WTC11 (cell line): Measurements from ENCODE around the gene LARP1B. TPM values are rescaled to one million over a fixed set of nuclear protein-coding genes. Genes with fewer than 3 reads are reported as not detected.

Experiments used
- ATAC-seq: fragments of 200-7000 bp; cut with Tn5 transposase; 2 replicates; pipeline ENCODE4 v1.10.0; 2021; ENCODE audit warnings: mild to moderate bottlenecking, moderate library complexity
- CTCF ChIA-PET: fragments of 300-600 bp; sonication (Branson Sonifier 250); formaldehyde crosslinking; loops from one replicate; lab custom pipeline; 2021; ENCODE audit warnings: antibody characterized with exemption; lab: Charles Lee
- POLR2A ChIA-PET: fragments of 350-600 bp; sonication (Branson Sonifier 250); formaldehyde crosslinking; loops from one replicate; lab custom pipeline; 2021; ENCODE audit warnings: antibody characterized with exemption; lab: Charles Lee
- DNase-seq: peaks from one replicate; pipeline ENCODE4 v3.0.0; 2021; ENCODE audit warnings: low spot score
- H3K27ac Mint-ChIP-seq: 2 replicates; pipeline ENCODE4 v1.8.0; 2021; ENCODE audit warnings: mixed read lengths
- H3K27me3 Mint-ChIP-seq: 2 replicates; pipeline ENCODE4 v1.8.0; 2021; ENCODE audit warnings: low read depth, mild to moderate bottlenecking, moderate library complexity, mixed read lengths
- H3K36me3 Mint-ChIP-seq: 2 replicates; pipeline ENCODE4 v1.8.0; 2021; ENCODE audit warnings: mixed read lengths
- H3K4me1 Mint-ChIP-seq: 2 replicates; pipeline ENCODE4 v1.8.0; 2022; ENCODE audit warnings: mixed read lengths
- H3K4me3 Mint-ChIP-seq: 2 replicates; pipeline ENCODE4 v1.8.0; 2021; ENCODE audit warnings: mild to moderate bottlenecking, moderate library complexity, mixed read lengths
- H3K9me3 Mint-ChIP-seq: 2 replicates; pipeline ENCODE4 v1.8.0; 2021; ENCODE audit warnings: mixed read lengths
- CREB1 ChIP-seq: sonication (generic); formaldehyde crosslinking; IDR thresholded peaks from 2 replicates; pipeline ENCODE4 v1.8.0; 2023; ENCODE audit warnings: mild to moderate bottlenecking, missing genetic modification reagents
- FOXJ3 ChIP-seq: sonication (generic); formaldehyde crosslinking; IDR thresholded peaks from 2 replicates; pipeline ENCODE4 v1.9.0; 2021; ENCODE audit warnings: missing genetic modification reagents, mild to moderate bottlenecking, borderline replicate concordance
- GABPB1 ChIP-seq: sonication (generic); formaldehyde crosslinking; IDR thresholded peaks from 2 replicates; pipeline ENCODE4 v1.8.1; 2023; ENCODE audit warnings: mild to moderate bottlenecking, missing genetic modification reagents
- NR1H2 ChIP-seq: sonication (generic); formaldehyde crosslinking; IDR thresholded peaks from 2 replicates; pipeline ENCODE4 v1.9.0; 2021; ENCODE audit warnings: mild to moderate bottlenecking, moderate library complexity, missing genetic modification reagents
- NR3C1 ChIP-seq: sonication (generic); formaldehyde crosslinking; conservative IDR thresholded peaks from 2 replicates; pipeline ENCODE4 v1.8.1; 2023; ENCODE audit warnings: low read depth, mild to moderate bottlenecking, missing genetic modification reagents
- RORB ChIP-seq: fragments of 250-450 bp; sonication (Bioruptor Pico); IDR thresholded peaks from 2 replicates; pipeline ENCODE4 v1.9.0; 2021; ENCODE audit warnings: mild to moderate bottlenecking
- TCF7 ChIP-seq: sonication (generic); formaldehyde crosslinking; IDR thresholded peaks from 2 replicates; pipeline ENCODE4 v1.8.0; 2022; ENCODE audit warnings: mild to moderate bottlenecking, low read depth, missing genetic modification reagents, moderate library complexity
- ZNF121 ChIP-seq: sonication (generic); formaldehyde crosslinking; IDR thresholded peaks from 2 replicates; pipeline ENCODE4 v1.8.0; 2023; ENCODE audit warnings: missing genetic modification reagents
- ZNF232 ChIP-seq: sonication (generic); formaldehyde crosslinking; IDR thresholded peaks from 2 replicates; pipeline ENCODE4 v1.8.0; 2022; ENCODE audit warnings: mild to moderate bottlenecking, missing genetic modification reagents
- total RNA-seq: library from RNA; stranded (reverse); gene quantifications from 3 replicates; pipeline ENCODE4 v1.2.3, GENCODE V29; 2021
- TF ChIP-seq, protein P1 (sequence below): sonication (generic); formaldehyde crosslinking; IDR thresholded peaks from 2 replicates; pipeline ENCODE4 v1.8.1; 2022; ENCODE audit warnings: missing genetic modification reagents, borderline replicate concordance
- TF ChIP-seq, protein P2 (sequence below): sonication (generic); formaldehyde crosslinking; IDR thresholded peaks from 2 replicates; pipeline ENCODE4 v1.8.1; 2022; ENCODE audit warnings: low read depth, mild to moderate bottlenecking, moderate library complexity, missing genetic modification reagents, borderline replicate concordance
- TF ChIP-seq, protein P3 (sequence below): fragments of 250-450 bp; sonication (Bioruptor Pico); conservative IDR thresholded peaks from 2 replicates; pipeline ENCODE4 v1.9.0; 2021; ENCODE audit warnings: mild to moderate bottlenecking
- TF ChIP-seq, protein P4 (sequence below): fragments of 200-600 bp; IDR thresholded peaks from 2 replicates; pipeline ENCODE4 v1.8.0; 2022; ENCODE audit warnings: antibody characterized with exemption
- TF ChIP-seq, protein P5 (sequence below): sonication (generic); formaldehyde crosslinking; IDR thresholded peaks from 2 replicates; pipeline ENCODE4 v1.8.0; 2022; ENCODE audit warnings: missing genetic modification reagents

Gene LARP1B
- total RNA-seq, 1 experiment from 2014 or later: 35.6 TPM

DNA sequence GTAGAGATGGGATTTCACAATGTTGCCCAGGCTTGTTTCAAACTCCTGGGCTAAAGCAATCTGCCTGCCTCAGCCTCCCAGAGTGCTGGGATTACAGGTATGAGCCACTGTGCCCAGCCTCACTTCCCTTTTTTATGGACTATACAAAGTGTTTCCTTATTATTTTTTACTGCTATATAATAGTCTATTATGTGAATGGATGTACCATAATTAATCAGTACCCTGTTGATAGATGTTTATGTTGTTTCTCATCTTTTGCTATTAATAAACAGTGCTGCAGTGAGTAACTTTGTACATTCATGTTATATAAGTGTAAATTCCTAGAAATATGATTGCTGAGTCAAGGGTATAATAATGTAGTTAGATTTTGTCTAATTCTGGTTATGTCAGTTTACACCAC is 35.8 kb upstream of the LARP1B start:
- Mint-ChIP-seq H3K4me1 (no peaks in the 10 kb centered on the region), H3K36me3 (peaks cover 36% of the 10 kb centered on the region)
- CTCF ChIA-PET: no interaction called here

DNA sequence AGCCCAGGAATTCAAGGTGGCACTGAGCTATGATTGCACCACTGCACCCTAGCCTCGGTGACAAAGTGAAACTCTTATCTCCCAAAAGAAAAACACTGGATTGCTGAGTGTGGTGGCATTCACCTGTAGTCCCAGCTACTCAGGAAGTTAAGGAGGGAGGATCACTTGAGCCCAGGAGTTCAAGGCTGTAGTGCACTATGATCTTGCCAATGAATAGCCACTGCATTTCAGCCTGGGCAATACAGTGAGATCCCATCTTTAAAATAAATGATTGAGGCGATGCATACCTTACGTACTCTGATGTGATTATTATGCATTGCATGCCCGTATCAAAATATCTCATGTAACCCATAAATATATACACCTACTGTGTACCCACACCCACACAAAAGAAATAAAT is 31.2 kb upstream of the LARP1B start:
- H3K36me3 Mint-ChIP-seq: peaks cover 23% of the 10 kb centered on the region
- CTCF ChIA-PET: no interaction called here
- POLR2A ChIA-PET: no interaction called here
- H3K27ac Mint-ChIP-seq: no peak overlapping the region
- peaks cover 5% of the 10 kb centered on the region for H3K9me3 Mint-ChIP-seq
- DNase-seq (no peak), ATAC-seq (no peak)
- H3K4me3 Mint-ChIP-seq: no peak overlapping the region
- no peaks in the 10 kb centered on the region for H3K4me1 Mint-ChIP-seq
- H3K27me3 Mint-ChIP-seq: no peaks in the 10 kb centered on the region
- peak; percentile 84; the same call in 1 of the 2 replicates for TF ChIP-seq ZNF121
- TF ChIP-seq NR1H2 (CRISPR knock-in tag): no peak

More for the DNA sequence above, 35.8 kb upstream of the LARP1B start:
- POLR2A ChIA-PET: no interaction called here
- H3K27ac Mint-ChIP-seq: no peak overlapping the region
- H3K27me3 Mint-ChIP-seq: no peaks in the 10 kb centered on the region; the same call in 1 of the 2 replicates
- no peak for ATAC-seq
- no peak overlapping the region for H3K4me3 Mint-ChIP-seq
- no peak for DNase-seq
- TF ChIP-seq, protein P1, sequence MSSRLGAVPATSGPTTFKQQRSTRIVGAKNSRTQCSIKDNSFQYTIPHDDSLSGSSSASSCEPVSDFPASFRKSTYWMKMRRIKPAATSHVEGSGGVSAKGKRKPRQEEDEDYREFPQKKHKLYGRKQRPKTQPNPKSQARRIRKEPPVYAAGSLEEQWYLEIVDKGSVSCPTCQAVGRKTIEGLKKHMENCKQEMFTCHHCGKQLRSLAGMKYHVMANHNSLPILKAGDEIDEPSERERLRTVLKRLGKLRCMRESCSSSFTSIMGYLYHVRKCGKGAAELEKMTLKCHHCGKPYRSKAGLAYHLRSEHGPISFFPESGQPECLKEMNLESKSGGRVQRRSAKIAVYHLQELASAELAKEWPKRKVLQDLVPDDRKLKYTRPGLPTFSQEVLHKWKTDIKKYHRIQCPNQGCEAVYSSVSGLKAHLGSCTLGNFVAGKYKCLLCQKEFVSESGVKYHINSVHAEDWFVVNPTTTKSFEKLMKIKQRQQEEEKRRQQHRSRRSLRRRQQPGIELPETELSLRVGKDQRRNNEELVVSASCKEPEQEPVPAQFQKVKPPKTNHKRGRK: no peak
- TF ChIP-seq CREB1: no peak
- peaks cover 5% of the 10 kb centered on the region for H3K9me3 Mint-ChIP-seq

DNA sequence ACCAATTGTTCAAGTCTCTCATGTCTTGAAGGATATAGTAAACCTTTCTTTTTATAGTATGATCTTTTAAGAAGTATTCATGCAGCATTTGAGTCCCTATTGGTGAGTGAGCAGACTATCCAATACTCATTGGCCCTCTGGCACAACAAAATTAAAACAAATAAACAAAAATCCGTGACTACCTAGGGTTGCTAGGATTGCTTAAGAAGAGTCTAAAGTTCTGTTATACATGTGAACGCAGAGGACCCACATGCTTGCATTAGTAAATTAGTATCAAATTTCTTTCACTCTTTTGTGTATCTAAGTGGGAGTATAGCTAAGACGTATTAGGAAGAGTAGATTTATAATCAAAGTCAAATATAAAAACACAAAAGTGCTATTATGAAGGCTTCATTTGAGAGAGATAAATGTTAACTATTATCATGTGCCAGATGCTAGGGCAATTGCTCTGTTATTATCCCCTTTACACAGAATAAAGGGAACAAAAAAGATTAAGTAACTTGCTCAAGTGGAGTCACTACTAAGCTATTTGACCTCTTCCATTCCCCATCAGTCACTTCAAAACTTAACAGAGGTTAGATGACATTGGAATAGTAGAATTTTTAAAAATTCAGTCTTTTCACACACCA is 29.2 kb upstream of the LARP1B start:
- no peak for DNase-seq
- H3K4me3 Mint-ChIP-seq: no peak overlapping the region
- CTCF ChIA-PET: interaction anchor here (0.8 to 1.0 kb wide), 3 partner anchors 20 to 250 kb away, joined by 3 to 4 read pairs (median 3); partner anchors contain the start of gene HSPA4L
- peaks cover 12% of the 10 kb centered on the region for H3K36me3 Mint-ChIP-seq
- no peak overlapping the region for H3K27ac Mint-ChIP-seq
- no peak for ATAC-seq
- no peaks in the 10 kb centered on the region for H3K9me3 Mint-ChIP-seq
- no peaks in the 10 kb centered on the region for H3K4me1 Mint-ChIP-seq
- POLR2A ChIA-PET: no interaction called here
- H3K27me3 Mint-ChIP-seq: no peaks in the 10 kb centered on the region
- TF ChIP-seq, protein P2, sequence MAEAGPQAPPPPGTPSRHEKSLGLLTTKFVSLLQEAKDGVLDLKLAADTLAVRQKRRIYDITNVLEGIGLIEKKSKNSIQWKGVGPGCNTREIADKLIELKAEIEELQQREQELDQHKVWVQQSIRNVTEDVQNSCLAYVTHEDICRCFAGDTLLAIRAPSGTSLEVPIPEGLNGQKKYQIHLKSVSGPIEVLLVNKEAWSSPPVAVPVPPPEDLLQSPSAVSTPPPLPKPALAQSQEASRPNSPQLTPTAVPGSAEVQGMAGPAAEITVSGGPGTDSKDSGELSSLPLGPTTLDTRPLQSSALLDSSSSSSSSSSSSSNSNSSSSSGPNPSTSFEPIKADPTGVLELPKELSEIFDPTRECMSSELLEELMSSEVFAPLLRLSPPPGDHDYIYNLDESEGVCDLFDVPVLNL: no peak
- TF ChIP-seq FOXJ3 (no peak), ZNF232 (CRISPR knock-in tag) (no peak), GABPB1 (CRISPR knock-in tag) (no peak), TCF7 (no peak), RORB (CRISPR knock-in tag) (no peak), NR3C1 (CRISPR knock-in tag) (no peak)
- TF ChIP-seq, protein P3, sequence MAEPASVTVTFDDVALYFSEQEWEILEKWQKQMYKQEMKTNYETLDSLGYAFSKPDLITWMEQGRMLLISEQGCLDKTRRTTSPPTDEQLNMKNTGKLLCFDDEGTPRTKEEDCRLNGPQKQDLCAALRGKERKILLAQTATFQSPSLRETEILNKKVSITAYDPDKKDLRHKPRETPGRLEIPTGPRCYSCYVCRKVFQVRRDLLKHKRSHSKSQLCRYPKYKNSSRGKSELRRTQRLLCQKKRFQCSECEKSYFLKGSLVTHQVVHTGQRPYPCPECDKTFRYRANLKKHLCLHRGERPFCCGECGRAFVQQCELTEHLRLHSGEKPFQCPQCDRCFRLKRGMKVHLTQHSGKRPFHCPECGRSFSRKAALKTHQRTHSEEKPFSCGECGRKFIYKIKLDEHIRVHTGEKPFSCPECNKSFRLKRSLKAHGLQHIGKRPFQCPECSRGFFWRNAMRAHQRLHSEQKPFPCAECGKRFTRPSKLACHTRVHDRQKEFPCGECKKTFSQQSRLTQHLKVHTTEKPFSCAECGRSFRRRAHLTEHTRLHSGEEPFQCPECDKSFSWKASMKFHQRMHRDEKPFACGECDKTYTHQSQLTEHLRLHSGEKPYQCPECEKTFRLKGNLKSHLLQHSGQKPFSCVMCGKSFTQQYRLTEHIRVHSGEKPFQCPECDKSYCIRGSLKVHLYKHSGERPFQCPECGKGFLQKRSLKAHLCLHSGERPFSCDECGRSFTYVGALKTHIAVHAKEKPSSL: no peak
- TF ChIP-seq, protein P1: no peak
- TF ChIP-seq, protein P4, sequence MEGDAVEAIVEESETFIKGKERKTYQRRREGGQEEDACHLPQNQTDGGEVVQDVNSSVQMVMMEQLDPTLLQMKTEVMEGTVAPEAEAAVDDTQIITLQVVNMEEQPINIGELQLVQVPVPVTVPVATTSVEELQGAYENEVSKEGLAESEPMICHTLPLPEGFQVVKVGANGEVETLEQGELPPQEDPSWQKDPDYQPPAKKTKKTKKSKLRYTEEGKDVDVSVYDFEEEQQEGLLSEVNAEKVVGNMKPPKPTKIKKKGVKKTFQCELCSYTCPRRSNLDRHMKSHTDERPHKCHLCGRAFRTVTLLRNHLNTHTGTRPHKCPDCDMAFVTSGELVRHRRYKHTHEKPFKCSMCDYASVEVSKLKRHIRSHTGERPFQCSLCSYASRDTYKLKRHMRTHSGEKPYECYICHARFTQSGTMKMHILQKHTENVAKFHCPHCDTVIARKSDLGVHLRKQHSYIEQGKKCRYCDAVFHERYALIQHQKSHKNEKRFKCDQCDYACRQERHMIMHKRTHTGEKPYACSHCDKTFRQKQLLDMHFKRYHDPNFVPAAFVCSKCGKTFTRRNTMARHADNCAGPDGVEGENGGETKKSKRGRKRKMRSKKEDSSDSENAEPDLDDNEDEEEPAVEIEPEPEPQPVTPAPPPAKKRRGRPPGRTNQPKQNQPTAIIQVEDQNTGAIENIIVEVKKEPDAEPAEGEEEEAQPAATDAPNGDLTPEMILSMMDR: no peak
- TF ChIP-seq, protein P5, sequence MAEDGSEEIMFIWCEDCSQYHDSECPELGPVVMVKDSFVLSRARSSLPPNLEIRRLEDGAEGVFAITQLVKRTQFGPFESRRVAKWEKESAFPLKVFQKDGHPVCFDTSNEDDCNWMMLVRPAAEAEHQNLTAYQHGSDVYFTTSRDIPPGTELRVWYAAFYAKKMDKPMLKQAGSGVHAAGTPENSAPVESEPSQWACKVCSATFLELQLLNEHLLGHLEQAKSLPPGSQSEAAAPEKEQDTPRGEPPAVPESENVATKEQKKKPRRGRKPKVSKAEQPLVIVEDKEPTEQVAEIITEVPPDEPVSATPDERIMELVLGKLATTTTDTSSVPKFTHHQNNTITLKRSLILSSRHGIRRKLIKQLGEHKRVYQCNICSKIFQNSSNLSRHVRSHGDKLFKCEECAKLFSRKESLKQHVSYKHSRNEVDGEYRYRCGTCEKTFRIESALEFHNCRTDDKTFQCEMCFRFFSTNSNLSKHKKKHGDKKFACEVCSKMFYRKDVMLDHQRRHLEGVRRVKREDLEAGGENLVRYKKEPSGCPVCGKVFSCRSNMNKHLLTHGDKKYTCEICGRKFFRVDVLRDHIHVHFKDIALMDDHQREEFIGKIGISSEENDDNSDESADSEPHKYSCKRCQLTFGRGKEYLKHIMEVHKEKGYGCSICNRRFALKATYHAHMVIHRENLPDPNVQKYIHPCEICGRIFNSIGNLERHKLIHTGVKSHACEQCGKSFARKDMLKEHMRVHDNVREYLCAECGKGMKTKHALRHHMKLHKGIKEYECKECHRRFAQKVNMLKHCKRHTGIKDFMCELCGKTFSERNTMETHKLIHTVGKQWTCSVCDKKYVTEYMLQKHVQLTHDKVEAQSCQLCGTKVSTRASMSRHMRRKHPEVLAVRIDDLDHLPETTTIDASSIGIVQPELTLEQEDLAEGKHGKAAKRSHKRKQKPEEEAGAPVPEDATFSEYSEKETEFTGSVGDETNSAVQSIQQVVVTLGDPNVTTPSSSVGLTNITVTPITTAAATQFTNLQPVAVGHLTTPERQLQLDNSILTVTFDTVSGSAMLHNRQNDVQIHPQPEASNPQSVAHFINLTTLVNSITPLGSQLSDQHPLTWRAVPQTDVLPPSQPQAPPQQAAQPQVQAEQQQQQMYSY: no peak
